Liver (tissue), 9 donors: Measurements from ENCODE around the gene CEACAM8. TPM values are rescaled to one million over a fixed set of nuclear protein-coding genes. Genes with fewer than 3 reads are reported as not detected.

Experiments
- DNase-seq: peaks from one replicate; pipeline ENCODE4 v3.0.0-alpha.2; 2017; ENCODE audit warnings: low spot score
- H3K27ac ChIP-seq, 2 donors: one replicate each; pipeline ENCODE4 v1.7.0; 2013; ENCODE audit warnings: inconsistent platforms in 2 of 2, low read length in 2 of 2, control low read depth in 1 of 2, low read depth in 1 of 2, mild to moderate bottlenecking in 1 of 2
- H3K27me3 ChIP-seq, 4 donors: one replicate each; pipeline versions ENCODE4 v1.6.1 to v1.7.0; 2013; ENCODE audit warnings: low read length in 3 of 4, inconsistent platforms in 1 of 4, mild to moderate bottlenecking in 1 of 4, moderate library complexity in 1 of 4; ENCODE audit not compliant: control insufficient read depth in 4 of 4, insufficient read depth in 4 of 4
- H3K36me3 ChIP-seq, 4 donors: one replicate each; pipeline versions ENCODE4 v1.6.1 to v1.7.0; 2013; ENCODE audit warnings: low read length in 3 of 4, mild to moderate bottlenecking in 3 of 4, low read depth in 1 of 4, moderate library complexity in 1 of 4; ENCODE audit not compliant: control insufficient read depth in 4 of 4, insufficient read depth in 3 of 4
- H3K4me1 ChIP-seq, 4 donors: one replicate each; pipeline versions ENCODE4 v1.6.1 to v1.7.0; 2013; ENCODE audit warnings: low read length in 3 of 4, mild to moderate bottlenecking in 3 of 4, moderate library complexity in 1 of 4; ENCODE audit not compliant: control insufficient read depth in 4 of 4, insufficient read depth in 4 of 4
- H3K4me3 ChIP-seq, 3 donors: one replicate each; pipeline versions ENCODE4 v1.6.1 to v1.7.0; 2013; ENCODE audit warnings: low read length in 3 of 3, control low read depth in 1 of 3, low read depth in 1 of 3, mild to moderate bottlenecking in 1 of 3
- H3K9ac ChIP-seq, 2 donors: one replicate each; pipeline ENCODE4 v1.7.0; 2013; ENCODE audit warnings: low read length in 2 of 2, mild to moderate bottlenecking in 2 of 2, moderate library complexity in 2 of 2, control low read depth in 1 of 2, low read depth in 1 of 2
- H3K9me3 ChIP-seq, 4 donors: one replicate each; pipeline versions ENCODE4 v1.6.1 to v1.7.0; 2013; ENCODE audit warnings: low read length in 3 of 4; ENCODE audit not compliant: control insufficient read depth in 4 of 4
- ATF3 ChIP-seq: IDR thresholded peaks from 2 replicates; pipeline ENCODE4 v1.6.1; 2016; ENCODE audit warnings: antibody characterized with exemption
- EGR1 ChIP-seq, 2 donors: IDR thresholded peaks; 2 replicates each; pipeline ENCODE4 v1.6.1; 2016 to 2018; ENCODE audit warnings: antibody characterized with exemption in 2 of 2, low read depth in 2 of 2
- FOXA1 ChIP-seq: IDR thresholded peaks from 2 replicates; pipeline ENCODE4 v1.6.1; 2016; ENCODE audit warnings: antibody characterized with exemption
- FOXA2 ChIP-seq: IDR thresholded peaks from 2 replicates; pipeline ENCODE4 v1.6.1; 2016; ENCODE audit warnings: antibody characterized with exemption
- HNF4G ChIP-seq: IDR thresholded peaks from 2 replicates; pipeline ENCODE4 v1.6.1; 2016; ENCODE audit warnings: antibody characterized with exemption
- JUND ChIP-seq, 2 donors: IDR thresholded peaks; 2 replicates each; pipeline ENCODE4 v1.6.1; 2016; ENCODE audit warnings: antibody characterized with exemption in 2 of 2
- MAX ChIP-seq: IDR thresholded peaks from 2 replicates; pipeline ENCODE4 v1.6.1; 2016; ENCODE audit warnings: antibody characterized with exemption
- NR2F2 ChIP-seq: IDR thresholded peaks from 2 replicates; pipeline ENCODE4 v1.6.1; 2016; ENCODE audit warnings: antibody characterized with exemption
- RAD21 ChIP-seq, 2 donors: IDR thresholded peaks; 2 replicates each; pipeline ENCODE4 v1.6.1; 2016; ENCODE audit warnings: antibody characterized with exemption in 2 of 2, mild to moderate bottlenecking in 2 of 2
- REST ChIP-seq: IDR thresholded peaks from 2 replicates; pipeline ENCODE4 v1.6.1; 2016; ENCODE audit warnings: antibody characterized with exemption, mild to moderate bottlenecking
- RXRA ChIP-seq, 2 donors: IDR thresholded peaks; 2 replicates each; pipeline ENCODE4 v1.6.1; 2017 to 2018; ENCODE audit warnings: antibody characterized with exemption in 2 of 2, mild to moderate bottlenecking in 1 of 2
- SP1 ChIP-seq: IDR thresholded peaks from 2 replicates; pipeline ENCODE4 v1.6.1; 2018; ENCODE audit warnings: antibody characterized with exemption, mild to moderate bottlenecking
- TAF1 ChIP-seq: conservative IDR thresholded peaks from 2 replicates; pipeline ENCODE4 v1.6.1; 2016; ENCODE audit warnings: antibody characterized with exemption, mild to moderate bottlenecking
- ZBTB33 ChIP-seq: IDR thresholded peaks from 2 replicates; pipeline ENCODE4 v1.6.1; 2016; ENCODE audit warnings: antibody characterized with exemption
- WGBS: extraction: QIAGEN DNeasy Blood & Tissue Kit; methylation state at CpG from one replicate; pipeline ENCODE4 v1.1.7; 2013; 5-methylcytosine and 5-hydroxymethylcytosine counted together
- polyA plus RNA-seq, 2 donors: library from polyadenylated mRNA; stranded (reverse) in 1 of 2; unstranded in 1 of 2; fragments of 200-250 nt in 1 of 2; fragments of >200 nt in 1 of 2; fragmentation: Nextera tagmentation in 1 of 2; extraction: Ambion mirVana in 1 of 2; gene quantifications; one replicate each; pipeline versions ENCODE4 v1.2.1 to v1.2.3, GENCODE V29; 2013 to 2015
- total RNA-seq, 2 donors: library from RNA; depleted of rRNA; stranded (reverse); fragments of >200 nt; gene quantifications; one replicate each; pipeline ENCODE4 v1.2.3, GENCODE V29; 2014
- donor health status: healthy.
- donor health status: healthy.
- donor health status: healthy.
- donor health status: healthy.
- donor health status: healthy.

CEACAM8 gene
- total and polyA plus RNA-seq, 4 donors: 0.07 to 2.1 (median 0.16) TPM; not detected in 1

GRCh38 chr19:42547929-42548328, 46.8 kb downstream of the CEACAM8 start:
- H3K4me1 ChIP-seq: peaks cover 0 to 2% (median 0%) of the 10 kb centered on the region in 4 donors
- H3K9ac ChIP-seq: no peak overlapping the region
- WGBS: 44% methylated on average over 2 of the region's 2 CpGs
- no peaks in the 10 kb centered on the region for H3K36me3 ChIP-seq
- no peak for DNase-seq
- H3K27ac ChIP-seq: no peak overlapping the region
- H3K4me3 ChIP-seq: no peak overlapping the region
- TF ChIP-seq ATF3: no peak
- no peak for TF ChIP-seq JUND (IDR thresholded peaks at IDR 0.05)
- TF ChIP-seq RAD21 (IDR thresholded peaks at IDR 0.05): no peak
- TF ChIP-seq EGR1 (IDR thresholded peaks at IDR 0.05; ENCODE audit: low read depth in 2 of 2): no peak
- no peaks in the 10 kb centered on the region for H3K9me3 ChIP-seq
- H3K27me3 ChIP-seq: no peaks in the 10 kb centered on the region

GRCh38 chr19:42546831-42547500, 47.8 kb downstream of the CEACAM8 start:
- Histone ChIP-seq H3K9ac (no peak overlapping the region), H3K27ac (no peak overlapping the region), H3K4me3 (no peak overlapping the region), H3K4me1 (no peaks in the 10 kb centered on the region), H3K27me3 (no peaks in the 10 kb centered on the region), H3K36me3 (no peaks in the 10 kb centered on the region), H3K9me3 (no peaks in the 10 kb centered on the region)
- 66% methylated on average over 4 of the region's 4 CpGs for WGBS
- no peak for TF ChIP-seq RXRA (IDR thresholded peaks at IDR 0.05)
- no peak for TF ChIP-seq RAD21 (IDR thresholded peaks at IDR 0.05)
- TF ChIP-seq SP1: no peak
- DNase-seq: no peak

- no peak for DNase-seq
- Histone ChIP-seq H3K4me3 (no peak overlapping the region), H3K9ac (no peak overlapping the region), H3K9me3 (no peaks in the 10 kb centered on the region), H3K27ac (no peak overlapping the region), H3K27me3 (no peaks in the 10 kb centered on the region), H3K36me3 (no peaks in the 10 kb centered on the region), H3K4me1 (no peaks in the 10 kb centered on the region)
- TF ChIP-seq SP1: no peak
- no peak for TF ChIP-seq MAX
- 79% methylated on average over 4 of the region's 4 CpGs for WGBS
Measured at GRCh38 chr19:42544146-42544545, 50.6 kb downstream of the CEACAM8 start.

- no peak for DNase-seq
- Histone ChIP-seq H3K4me3 (no peak overlapping the region), H3K36me3 (no peaks in the 10 kb centered on the region), H3K27ac (no peak overlapping the region), H3K27me3 (no peaks in the 10 kb centered on the region), H3K9me3 (no peaks in the 10 kb centered on the region), H3K4me1 (no peaks in the 10 kb centered on the region), H3K9ac (no peak overlapping the region)
- TF ChIP-seq FOXA2 (no peak), ZBTB33 (no peak), ATF3 (no peak), REST (no peak), RAD21 (IDR thresholded peaks at IDR 0.05) (no peak), FOXA1 (no peak), JUND (IDR thresholded peaks at IDR 0.05) (no peak), HNF4G (no peak), RXRA (IDR thresholded peaks at IDR 0.05) (no peak), NR2F2 (no peak), TAF1 (no peak)
- WGBS: 92% methylated on average over 2 of the region's 2 CpGs
Measured at GRCh38 chr19:42542791-42543190, 51.9 kb downstream of the CEACAM8 start.
